ENCODE results near the gene PARS2.

- TF ChIP-seq, protein P1, sequence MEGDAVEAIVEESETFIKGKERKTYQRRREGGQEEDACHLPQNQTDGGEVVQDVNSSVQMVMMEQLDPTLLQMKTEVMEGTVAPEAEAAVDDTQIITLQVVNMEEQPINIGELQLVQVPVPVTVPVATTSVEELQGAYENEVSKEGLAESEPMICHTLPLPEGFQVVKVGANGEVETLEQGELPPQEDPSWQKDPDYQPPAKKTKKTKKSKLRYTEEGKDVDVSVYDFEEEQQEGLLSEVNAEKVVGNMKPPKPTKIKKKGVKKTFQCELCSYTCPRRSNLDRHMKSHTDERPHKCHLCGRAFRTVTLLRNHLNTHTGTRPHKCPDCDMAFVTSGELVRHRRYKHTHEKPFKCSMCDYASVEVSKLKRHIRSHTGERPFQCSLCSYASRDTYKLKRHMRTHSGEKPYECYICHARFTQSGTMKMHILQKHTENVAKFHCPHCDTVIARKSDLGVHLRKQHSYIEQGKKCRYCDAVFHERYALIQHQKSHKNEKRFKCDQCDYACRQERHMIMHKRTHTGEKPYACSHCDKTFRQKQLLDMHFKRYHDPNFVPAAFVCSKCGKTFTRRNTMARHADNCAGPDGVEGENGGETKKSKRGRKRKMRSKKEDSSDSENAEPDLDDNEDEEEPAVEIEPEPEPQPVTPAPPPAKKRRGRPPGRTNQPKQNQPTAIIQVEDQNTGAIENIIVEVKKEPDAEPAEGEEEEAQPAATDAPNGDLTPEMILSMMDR (IDR thresholded peaks at IDR 0.05) = no peak
- no peak for TF ChIP-seq POLR2A (IDR thresholded peaks at IDR 0.05)
Measured at GRCh38 chr1:54736685-54737084, 27.6 kb downstream of the PARS2 start.
